Measurements from ENCODE around the gene SCAMP1. TPM values are rescaled to one million over a fixed set of nuclear protein-coding genes. Genes with fewer than 3 reads are reported as not detected.
A peak's percentile ranks its signal among the peaks of the same experiment; 100 is the strongest.

The SCAMP1 gene
- total RNA-seq, 1 donor from 2014 or later: 45.0 TPM

DNA sequence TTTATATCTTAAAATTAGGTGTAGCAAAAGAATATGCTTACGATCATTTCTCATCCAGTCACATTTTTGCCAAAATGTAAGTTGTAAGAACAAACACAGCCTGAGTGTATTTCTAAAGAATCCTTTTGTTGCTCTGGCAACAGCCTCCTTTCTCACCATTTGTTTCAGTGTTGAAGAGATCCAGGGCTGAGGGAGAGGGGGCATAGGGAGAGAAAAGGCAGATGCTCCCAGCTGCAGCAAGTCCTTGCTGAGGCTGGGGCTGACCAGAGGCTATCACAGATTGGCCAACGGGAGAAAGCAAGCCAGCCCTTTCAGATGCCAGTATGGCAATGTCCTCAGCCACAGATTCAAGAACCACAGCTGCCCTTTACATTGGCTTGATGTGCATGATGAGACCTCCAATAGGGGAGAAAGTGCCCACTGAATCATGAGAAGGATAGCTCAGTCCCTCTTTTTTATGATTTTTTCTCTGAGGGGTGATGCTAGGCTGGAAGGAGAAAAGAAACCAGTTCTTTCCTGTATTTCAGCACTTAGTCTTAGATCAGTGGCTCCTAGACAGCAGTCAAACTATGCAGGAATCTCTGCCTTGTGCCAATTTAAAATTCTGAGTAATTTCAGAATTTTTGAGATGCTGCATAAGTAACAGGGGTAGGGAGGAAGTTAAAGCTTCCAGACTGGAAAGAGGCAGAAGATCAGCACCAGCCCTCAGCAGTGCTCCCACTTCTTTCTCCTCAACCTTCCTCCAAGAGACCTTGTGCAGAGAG lies 146.0 kb downstream of the SCAMP1 start:
- DNase-seq (ENCODE audit: extremely low spot score, unreplicated experiment): no peak
- H3K27ac Mint-ChIP-seq (ENCODE audit: unreplicated experiment): peak overlapping the region; percentile 44

DNA sequence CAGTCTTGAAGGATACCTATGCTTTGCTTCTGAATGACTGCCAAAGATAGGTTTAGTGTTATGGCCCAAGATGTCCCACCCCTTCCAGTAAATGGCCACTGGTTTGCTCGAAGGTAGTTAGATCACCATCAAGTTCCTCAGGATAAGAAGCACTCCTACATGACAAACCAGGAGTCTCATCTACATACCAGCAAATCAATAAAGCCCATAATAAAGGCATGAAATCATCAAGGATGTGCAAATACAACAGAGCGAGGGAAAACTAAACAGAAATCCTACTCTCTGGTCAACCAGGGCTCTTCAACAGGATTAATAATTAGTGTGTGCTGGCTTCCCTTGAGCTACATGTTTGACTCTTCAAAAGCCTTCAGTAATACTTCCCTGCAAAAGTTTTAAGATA lies 147.1 kb downstream of the SCAMP1 start:
- Mint-ChIP-seq H3K4me1 (ENCODE audit: unreplicated experiment) (peaks cover 79% of the 10 kb centered on the region), H3K27ac (ENCODE audit: unreplicated experiment) (no peak overlapping the region), H3K27me3 (ENCODE audit: unreplicated experiment) (no peaks in the 10 kb centered on the region), H3K9me3 (ENCODE audit: unreplicated experiment) (no peaks in the 10 kb centered on the region), H3K4me3 (ENCODE audit: unreplicated experiment) (no peak overlapping the region), H3K36me3 (ENCODE audit: unreplicated experiment) (peaks cover 13% of the 10 kb centered on the region)
- DNase-seq (ENCODE audit: extremely low spot score, unreplicated experiment): no peak
- TF ChIP-seq, protein P1, sequence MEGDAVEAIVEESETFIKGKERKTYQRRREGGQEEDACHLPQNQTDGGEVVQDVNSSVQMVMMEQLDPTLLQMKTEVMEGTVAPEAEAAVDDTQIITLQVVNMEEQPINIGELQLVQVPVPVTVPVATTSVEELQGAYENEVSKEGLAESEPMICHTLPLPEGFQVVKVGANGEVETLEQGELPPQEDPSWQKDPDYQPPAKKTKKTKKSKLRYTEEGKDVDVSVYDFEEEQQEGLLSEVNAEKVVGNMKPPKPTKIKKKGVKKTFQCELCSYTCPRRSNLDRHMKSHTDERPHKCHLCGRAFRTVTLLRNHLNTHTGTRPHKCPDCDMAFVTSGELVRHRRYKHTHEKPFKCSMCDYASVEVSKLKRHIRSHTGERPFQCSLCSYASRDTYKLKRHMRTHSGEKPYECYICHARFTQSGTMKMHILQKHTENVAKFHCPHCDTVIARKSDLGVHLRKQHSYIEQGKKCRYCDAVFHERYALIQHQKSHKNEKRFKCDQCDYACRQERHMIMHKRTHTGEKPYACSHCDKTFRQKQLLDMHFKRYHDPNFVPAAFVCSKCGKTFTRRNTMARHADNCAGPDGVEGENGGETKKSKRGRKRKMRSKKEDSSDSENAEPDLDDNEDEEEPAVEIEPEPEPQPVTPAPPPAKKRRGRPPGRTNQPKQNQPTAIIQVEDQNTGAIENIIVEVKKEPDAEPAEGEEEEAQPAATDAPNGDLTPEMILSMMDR (IDR thresholded peaks at IDR 0.05): no peak

More for the DNA sequence above, 146.0 kb downstream of the SCAMP1 start:
- TF ChIP-seq, protein P1 (IDR thresholded peaks at IDR 0.05): no peak
- H3K27me3 Mint-ChIP-seq (ENCODE audit: unreplicated experiment): no peaks in the 10 kb centered on the region
- peaks cover 90% of the 10 kb centered on the region for H3K4me1 Mint-ChIP-seq (ENCODE audit: unreplicated experiment)
- H3K9me3 Mint-ChIP-seq (ENCODE audit: unreplicated experiment): no peaks in the 10 kb centered on the region
- no peak overlapping the region for H3K4me3 Mint-ChIP-seq (ENCODE audit: unreplicated experiment)
- H3K36me3 Mint-ChIP-seq (ENCODE audit: unreplicated experiment): peaks cover 13% of the 10 kb centered on the region

DNA sequence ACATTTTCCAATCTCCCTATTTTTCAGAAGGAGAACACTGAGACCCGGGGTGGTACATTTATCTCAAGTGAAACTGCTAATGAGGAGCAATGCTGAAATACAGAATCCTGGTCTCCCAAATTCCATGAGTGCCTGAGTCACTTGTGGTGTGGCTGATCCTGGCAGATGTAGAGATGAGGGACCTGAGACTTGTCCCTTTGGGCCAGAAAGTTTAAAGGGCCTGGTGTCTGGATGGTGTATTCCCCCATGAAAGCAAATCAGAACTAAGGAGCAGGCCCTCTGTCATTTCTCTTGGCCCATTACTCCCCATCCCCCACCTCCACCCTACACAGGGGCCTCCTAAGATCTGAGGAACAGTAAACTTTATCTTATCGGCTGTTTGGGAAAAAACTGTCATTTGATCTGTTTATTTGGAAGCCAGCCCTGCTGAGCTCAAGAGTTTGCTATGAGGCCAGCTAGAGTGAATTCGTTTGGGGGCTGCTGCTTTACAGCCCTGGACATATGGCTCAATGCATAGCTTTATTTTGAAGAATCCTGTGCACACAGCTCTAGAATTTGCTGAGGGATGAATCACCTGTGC lies 147.9 kb downstream of the SCAMP1 start:
- Mint-ChIP-seq H3K27me3 (ENCODE audit: unreplicated experiment) (no peaks in the 10 kb centered on the region), H3K4me3 (ENCODE audit: unreplicated experiment) (no peak overlapping the region), H3K36me3 (ENCODE audit: unreplicated experiment) (peaks cover 14% of the 10 kb centered on the region), H3K9me3 (ENCODE audit: unreplicated experiment) (no peaks in the 10 kb centered on the region), H3K27ac (ENCODE audit: unreplicated experiment) (peak overlapping the region; percentile 47), H3K4me1 (ENCODE audit: unreplicated experiment) (peaks cover 75% of the 10 kb centered on the region)
- TF ChIP-seq, protein P1 (IDR thresholded peaks at IDR 0.05): no peak
- DNase-seq (ENCODE audit: extremely low spot score, unreplicated experiment): no peak

DNA sequence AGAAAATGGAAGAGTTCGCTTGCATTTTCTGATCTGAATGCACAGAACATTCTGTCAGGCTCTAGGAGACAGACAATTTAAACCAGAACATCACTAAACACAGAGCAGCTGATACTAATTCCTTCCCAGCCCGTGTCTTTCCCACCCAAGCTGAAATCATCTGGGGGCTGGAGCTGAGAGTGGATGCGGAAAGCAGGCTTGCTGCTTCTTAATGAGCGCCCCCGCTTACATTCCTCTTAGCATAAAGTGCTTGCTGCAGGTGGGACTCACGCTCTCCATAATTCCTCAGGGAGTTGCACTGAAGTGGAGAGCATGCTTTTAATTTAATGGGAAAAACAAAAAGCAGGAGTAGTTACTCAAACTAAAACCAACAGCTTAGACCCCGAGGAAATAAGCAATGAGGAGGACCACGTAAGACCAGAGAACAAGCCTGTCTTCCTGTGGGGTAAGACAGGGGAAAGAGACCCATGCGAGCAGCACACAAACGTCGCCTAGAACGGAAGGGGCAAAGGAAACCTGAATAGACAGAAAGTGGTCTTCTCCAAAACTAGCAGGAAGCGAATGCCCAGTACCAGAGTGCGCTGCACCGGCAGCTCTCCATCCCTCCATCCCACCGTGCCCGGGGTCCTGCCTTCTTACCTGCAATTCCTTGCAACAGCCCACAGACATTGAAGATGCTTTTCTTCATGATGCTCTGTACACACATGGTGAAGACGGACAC lies 148.9 kb downstream of the SCAMP1 start:
- TF ChIP-seq, protein P1 (IDR thresholded peaks at IDR 0.05): no peak
- Mint-ChIP-seq H3K4me1 (ENCODE audit: unreplicated experiment) (peaks cover 67% of the 10 kb centered on the region), H3K4me3 (ENCODE audit: unreplicated experiment) (no peak overlapping the region), H3K9me3 (ENCODE audit: unreplicated experiment) (no peaks in the 10 kb centered on the region), H3K36me3 (ENCODE audit: unreplicated experiment) (peaks cover 24% of the 10 kb centered on the region), H3K27me3 (ENCODE audit: unreplicated experiment) (no peaks in the 10 kb centered on the region), H3K27ac (ENCODE audit: unreplicated experiment) (no peak overlapping the region)
- no peak for DNase-seq (ENCODE audit: extremely low spot score, unreplicated experiment)
